ENCODE results near the gene CCDC33.

CCDC33 gene

DNA sequence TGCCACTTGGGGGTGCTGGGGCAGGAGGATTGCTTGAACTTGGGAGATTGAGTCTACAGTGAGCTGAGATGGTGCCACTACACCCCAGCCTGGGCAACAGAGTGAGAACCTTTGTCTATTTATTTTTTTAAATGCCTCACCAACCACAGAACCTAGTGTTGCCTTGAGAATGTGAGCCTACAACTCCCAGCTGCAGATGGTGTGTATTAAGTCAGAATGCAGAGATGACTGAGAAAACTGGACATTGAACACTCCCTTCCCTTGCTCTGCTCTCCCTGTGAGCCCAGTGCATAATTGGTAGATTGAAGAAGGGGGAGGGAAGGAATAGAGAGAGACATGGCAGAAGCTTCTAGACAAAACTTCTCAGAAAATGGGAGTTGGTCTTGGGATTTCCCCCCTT is 53.5 kb downstream of the CCDC33 start:
- DNase-seq (ENCODE audit: low read depth): no peak

DNA sequence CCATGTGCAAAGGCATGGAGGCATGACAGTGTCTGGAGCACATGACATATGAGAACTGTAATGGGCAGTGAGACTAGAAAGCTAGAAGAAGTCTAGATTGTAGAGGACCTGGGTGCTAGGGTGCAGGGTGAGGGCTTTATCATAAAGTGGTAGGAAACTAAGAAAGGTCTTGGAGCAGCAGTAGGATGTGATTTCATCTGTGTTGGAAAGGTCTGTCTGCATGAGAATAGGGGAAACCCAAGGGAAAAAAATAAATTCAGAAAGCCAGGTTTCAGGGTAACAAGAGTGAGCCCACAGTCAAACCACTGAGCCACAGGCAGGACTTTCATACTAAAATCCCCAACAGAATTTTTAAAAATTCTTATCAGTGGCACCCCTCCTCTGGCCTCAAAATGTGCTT is 54.5 kb downstream of the CCDC33 start:
- DNase-seq (ENCODE audit: low read depth): no peak

DNA sequence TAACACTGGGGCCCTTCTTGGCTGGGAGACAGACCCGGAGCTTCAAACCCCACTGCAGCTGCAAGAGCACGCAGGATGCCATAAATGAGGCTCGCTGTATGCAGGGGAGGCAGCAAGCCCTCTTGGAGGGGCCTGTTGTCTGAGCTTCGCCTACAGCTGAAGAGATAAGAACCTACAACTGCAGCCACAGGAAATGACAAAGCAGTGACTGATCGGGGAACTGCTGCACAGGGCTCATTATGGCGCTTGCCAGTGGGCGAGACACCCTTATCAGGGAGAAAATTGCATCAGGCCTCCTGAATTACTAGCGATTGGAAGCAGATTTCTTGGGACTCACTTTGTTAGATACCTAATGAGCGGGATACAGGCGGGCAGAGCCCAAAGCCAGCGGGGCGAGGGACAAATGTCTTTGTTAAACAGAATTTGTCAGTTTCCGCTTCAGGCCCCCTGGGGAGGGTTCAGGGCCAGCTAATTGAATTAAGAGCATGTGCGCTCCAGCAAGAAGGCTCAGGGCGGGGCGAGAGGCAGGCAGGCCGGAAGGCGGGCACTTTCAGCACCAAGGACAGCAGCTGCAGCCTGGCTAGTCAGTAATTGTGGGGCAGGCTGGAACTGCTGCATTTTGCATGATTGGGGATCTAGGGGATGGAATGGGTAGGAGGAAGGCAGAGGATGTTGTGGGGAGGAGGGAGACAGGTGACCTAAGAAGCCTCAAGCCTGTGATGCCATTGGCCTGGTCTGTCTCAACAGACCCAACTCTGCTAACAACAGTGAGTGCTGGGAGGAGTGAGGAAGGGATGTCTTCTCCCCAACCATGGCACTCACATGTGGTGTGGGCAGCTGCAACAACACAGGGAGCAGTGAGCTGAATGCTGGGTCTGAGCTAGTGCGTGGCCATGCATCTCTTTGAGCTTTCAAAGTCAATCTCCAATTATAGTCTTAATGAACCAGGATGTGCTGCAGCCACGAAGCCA is 55.3 kb downstream of the CCDC33 start:
- DNase-seq (ENCODE audit: low read depth): peak; percentile 76

DNA sequence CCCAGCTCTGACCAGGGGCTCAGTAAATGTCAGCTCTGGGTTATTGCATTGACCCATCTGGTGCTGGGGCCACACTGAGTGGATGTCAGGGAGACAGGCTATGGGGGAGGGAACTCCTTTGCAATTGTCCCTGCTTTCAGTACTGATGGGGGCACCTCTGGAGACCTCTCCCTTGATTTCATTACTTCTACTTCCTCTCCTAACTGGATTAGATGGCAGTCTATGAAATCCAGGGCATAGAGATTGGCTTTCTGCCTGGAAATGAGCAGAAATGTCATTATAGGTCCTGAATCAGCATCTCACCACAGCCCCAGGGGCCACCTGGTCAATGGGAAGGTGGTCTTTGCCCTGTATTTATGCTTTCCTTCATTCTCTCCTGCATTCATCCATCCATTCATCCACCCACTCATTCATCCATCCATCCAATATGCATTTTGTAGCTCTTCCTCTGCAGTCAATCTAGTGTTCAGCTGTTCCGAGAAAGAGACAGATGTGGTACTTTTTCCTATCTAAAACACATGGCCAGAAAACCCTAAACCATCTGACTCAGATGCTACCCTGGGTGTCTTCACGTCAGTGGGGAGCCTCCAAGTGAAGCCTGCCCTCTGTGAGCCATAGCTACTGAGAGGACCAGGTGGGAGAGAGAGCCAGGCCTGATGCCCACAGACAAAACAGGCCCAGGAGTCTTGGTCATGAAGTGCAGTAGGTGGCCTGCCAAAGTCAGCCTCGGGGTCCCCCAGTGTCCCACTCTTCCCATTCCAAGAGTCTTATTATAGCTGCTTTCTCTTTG is 57.1 kb downstream of the CCDC33 start:
- no peak for DNase-seq (ENCODE audit: low read depth)

DNA sequence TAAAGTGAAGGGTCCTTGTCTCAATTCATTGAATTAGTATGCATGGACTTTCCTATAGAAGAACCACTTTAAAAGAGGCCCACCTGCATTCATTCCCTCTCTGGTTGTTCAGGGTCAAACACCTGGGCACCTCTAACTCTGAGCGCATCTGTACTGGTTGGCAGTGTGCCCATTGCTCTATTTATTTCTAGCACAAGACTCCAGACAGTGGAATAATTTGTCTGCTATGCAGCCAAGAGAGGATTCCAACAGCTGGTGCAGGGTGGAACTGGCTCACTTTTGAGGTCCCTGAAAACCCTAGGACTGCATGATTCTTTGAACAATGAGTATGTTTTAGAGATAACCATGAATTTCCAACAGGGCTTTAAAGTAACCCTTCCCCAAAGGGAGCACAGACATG is 57.9 kb downstream of the CCDC33 start:
- no peak for DNase-seq (ENCODE audit: low read depth)

DNA sequence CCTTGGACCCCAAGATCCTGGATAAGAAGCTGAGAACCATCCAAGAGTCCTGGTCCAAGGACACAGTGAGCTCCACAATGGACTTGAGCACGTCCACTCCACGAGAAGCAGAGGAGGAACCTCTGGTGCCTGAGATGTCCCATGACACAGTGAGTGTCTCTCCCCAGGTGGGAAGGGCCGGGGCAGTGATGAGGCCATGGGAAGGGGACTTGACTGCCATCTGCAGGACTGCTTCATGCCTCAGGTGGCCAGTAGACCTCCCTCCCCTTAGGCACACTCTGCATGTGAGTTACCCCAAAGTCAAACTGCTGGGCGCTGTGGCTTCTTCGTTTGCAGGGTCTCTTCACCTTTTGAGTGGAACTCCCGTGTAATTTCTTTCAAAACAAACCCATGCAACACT is 59.7 kb downstream of the CCDC33 start:
- no peak for DNase-seq (ENCODE audit: low read depth)

DNA sequence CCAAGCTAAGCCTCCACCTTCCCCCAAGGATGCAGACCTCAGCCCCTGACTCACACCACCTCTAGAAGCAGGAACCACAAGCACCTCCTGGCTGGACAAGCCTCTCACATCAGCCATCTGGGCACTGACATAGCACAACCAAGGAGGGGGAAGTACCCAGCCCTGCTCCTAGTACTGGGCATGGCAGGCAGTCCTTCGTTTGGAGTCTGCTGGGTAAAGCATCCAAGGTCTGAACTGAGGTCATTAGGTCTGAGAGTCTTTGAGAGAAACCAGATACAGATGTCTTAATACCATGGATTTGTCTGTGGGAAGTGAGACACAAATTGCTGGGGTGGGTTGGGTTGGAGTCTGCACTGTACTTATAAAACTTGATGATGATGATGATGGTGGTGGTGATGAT is 61.8 kb downstream of the CCDC33 start:
- DNase-seq (ENCODE audit: low read depth): no peak

DNA sequence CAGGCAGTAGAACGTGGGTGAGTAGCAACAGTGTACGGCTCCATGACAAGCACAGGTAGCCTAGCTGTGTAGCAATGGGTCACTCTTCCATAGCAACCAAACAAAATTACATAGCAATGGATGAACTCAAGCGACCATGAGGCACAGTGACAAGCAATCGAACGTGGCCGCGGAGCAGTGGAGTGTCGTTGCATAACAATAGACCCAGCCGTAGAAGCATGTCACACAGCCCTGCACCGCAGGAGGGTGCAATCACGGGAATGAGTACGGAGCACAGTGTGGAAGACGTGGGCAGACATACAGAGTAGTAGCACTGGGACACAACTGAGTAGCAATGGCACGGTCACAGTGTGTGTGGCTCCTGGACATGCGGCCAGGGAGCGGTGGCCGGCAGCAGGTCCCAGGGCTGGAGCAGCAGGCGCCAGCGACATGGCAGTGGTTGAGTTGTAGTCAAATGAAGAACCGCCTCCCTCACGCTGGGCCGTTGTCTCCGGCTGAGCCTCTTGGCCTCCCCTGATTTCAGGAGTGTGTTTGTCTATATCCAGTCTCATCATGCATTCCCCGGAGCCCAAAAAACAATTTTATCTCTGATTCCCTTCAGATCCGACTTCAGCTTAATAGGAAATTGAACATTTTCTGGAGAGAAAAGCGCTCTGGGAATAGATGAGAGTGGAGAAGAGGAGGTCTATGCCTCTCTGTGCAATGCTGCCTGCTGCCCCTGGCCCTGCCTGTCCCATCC is 64.1 kb downstream of the CCDC33 start:
- DNase-seq (ENCODE audit: low read depth): no peak

DNA sequence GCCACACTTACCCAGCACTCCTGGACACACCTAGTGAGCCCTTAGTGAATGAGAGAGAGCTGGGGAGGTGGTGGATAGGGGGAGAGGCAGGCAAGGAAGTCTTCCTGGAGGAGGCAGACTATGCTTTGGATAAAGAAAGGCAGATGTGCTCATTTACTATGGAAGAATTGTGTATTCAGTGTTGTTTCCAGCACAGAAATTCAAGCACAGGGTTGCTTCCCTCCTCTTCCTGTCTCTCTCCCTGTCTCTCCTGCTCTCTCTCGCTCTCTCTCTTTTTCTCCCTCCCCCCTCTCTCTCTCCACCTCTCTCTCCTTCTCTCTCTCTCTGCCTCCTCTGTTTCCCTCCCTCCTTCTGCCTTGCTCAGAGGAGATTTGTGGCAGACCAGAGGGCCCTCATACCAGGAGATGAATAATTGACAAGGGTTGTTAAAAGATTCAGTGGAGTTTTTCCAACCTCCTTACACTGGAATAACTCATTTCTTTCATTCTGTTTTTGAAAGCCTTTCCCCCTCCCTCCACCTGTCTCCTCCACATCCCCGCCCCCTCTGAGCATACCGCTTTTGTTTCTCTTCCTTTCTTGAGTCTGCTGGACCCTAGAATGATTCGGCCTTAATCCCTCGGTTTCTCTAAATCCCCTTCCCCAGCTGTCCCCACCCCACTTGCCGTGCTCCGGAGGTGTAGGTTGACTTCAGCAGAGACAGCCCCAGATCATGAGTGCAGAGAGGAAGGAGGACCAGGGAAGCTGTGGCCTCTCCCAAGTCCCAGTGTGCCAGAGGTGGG is 65.6 kb downstream of the CCDC33 start:
- DNase-seq (ENCODE audit: low read depth): no peak

DNA sequence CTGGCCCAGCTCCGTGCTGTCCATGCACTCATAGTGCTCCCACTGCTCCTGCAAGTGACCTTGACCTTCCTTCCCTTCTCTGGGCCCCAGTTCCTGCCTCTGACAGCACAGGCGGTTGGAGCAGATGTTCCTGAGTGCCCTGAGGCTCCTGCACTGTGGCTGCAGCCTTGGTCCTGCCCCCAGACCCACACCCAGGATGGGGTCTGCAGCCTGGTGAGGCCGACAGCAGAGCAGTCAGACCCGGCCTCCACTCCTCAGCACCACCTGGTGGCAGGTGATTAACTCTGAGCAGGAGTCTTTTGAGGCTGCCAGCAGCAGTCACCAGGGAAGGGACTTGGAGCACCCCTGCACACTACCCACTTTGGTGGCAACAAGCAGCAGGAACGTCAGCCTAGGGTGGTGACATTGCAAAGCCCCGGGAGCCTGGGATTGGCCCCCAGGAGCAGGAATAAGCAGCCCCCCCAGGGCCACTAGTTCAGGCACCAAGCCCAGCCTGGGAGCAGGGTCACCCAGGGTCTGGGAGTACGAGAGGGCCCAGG is 66.8 kb downstream of the CCDC33 start:
- no peak for DNase-seq (ENCODE audit: low read depth)

DNA sequence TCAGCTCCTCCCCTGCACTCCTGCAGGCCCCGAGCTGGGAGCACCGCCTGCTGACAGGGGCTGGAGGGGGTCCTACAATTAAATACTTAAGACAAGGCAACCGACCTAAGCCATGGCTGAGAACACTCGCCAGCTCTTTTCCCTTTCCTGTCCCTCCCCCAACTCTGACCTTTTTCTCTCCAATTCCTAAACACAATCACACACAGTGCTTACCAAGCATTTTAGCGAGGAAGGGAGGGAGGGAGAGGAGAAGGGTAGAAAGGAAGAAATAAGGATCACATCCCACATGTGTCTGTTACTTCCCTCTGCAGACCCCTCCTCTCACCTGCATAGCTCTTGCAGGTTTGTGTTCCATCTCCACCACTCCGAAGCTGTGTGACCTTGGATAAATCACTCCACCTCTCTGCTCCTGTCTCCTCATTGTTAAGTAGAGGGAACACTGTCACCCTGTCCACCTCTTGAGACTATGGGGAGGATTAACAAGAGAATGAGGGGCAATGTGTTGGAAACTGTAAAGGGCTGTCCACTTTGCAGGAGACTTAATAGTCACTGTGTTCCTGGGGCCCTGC is 67.7 kb downstream of the CCDC33 start:
- DNase-seq (ENCODE audit: low read depth): no peak

DNA sequence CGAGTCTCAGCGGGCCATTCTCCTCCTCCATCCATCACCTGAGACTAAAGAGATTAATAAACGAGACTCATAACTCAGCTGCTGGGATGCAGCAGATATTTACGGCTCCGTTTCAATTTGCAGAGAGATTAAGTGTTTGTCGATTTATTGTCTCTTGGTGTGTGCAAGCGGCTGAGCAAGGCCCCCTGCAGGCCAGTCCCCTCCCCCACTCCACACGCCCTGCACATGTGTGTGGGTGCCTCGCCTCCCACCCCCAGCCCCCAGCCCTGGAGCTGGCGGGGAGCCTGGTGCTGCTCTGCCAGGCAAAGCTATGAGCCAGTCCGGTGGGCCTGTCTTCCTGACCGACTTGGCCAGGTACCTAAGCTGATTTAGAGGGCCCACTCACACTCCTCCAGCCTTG is 68.3 kb downstream of the CCDC33 start:
- DNase-seq (ENCODE audit: low read depth): no peak

DNA sequence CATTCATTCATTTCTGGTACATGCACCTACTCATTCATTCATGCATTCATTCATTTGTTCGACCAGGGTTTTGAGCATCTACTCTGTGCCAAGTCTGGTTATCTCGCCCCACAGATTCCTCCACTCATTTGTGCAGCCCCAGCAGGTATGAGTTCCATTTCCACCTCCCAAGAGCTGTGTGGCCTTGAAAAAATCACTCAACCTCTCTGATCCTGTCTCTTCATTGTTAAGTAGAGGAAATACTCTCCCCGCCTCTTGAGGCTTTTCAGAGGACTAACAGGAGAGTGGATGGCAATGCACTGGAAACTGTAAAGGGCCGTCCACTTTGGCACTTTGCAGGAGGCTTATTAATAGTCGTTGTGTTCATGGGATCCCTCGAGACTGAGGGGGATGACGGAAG is 69.6 kb downstream of the CCDC33 start:
- no peak for DNase-seq (ENCODE audit: low read depth)

DNA sequence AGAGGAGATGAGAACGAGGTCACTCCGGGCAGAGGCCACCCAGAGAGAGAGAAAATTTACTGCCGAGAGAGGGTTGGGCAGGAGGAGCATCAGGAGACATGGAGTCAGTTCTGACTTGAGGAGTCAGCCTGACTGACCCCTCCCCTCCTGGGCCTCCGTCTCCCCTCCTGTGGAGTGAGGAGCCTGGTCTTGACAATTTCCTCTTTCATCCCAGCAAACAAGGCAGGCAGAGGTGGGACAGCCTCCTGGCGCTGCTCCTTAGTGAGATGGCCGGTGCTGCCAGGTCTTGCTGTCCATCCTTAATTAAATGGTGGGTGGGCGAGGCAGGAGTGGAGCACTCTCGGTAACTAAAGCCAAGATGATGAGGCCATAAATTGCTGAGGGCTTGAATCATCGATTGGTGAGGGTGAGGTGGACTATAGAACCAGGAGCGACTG is 70.7 kb downstream of the CCDC33 start:
- DNase-seq (ENCODE audit: low read depth): no peak

DNA sequence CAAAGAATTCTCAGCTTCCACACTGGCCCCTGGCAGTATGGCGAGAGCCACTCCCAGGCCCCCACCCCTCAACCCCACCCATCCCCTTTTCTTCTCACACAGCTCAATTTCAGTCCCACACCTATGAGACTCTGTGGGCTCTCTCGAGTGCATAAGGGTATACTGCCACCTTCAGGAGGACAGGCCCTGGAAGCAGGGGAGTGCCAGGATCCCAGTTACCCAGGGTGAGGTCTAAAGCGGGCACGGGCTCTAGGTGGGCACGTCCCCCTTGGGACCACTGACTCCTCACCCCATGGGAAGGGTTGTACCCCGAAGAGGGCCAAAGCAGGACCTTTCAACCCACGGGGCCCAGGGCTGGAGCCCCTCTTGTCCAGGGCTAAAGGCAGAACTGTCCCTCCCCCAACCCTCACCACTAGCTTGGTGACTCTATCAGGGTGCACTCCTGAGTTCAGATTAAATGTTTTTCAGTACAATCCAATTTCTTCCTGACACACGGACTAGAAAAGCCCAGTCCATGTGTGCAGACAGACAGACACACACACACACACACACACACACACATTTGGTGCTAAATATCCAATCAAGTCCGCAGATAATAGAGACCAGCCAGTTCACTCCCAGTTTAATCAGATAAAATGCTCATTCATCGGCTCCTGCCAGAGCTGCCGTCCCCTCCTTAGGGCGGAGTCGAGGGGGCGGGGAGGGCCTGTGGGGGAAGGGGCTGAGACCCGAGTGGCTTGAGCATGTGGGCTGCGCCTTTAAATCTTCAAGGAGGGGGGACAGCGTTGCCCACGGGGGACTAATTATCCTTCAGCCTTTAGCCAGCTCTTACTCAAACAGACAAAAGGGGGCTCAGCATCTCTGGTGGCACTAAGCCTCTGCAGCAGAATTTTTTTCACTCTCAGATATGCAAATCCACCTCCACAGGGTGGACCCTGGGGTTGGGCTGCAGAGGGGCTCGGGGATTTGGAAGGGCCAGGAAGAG is 72.0 kb downstream of the CCDC33 start:
- no peak for DNase-seq (ENCODE audit: low read depth)

DNA sequence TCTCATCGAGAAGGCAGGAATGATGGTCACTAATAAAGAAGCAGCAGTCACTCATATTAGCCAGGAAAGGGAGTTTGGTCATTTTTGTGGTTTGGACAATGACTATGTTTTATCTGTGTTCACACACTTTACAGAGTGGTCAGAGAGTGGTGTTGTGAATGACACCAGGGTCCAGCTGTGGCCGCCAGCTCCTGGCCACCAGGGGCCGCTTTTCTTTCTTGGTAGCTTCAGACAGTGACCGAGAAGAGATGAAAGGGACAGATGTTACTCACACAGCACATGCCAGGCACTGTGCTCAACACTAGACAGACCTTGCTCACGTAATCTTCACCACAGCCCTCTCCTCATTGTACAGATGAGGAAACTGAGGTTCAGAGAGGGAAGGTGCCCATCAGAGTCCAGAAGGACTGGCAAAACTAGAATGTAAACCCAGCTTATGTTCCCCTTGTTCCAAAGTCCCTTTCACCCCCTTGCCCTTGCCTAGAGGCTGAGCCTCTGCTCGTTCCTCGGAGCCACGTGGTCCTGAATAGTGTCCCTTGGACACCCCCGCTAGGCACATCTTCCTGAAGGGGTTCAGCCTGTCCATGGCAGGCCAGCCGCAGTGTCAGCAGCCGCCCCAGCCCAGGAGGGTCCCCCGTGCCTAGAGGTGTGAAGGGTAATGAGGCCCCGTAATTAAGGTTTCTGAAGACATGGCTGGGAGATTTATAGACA is 75.8 kb downstream of the CCDC33 start:
- DNase-seq (ENCODE audit: low read depth): no peak

DNA sequence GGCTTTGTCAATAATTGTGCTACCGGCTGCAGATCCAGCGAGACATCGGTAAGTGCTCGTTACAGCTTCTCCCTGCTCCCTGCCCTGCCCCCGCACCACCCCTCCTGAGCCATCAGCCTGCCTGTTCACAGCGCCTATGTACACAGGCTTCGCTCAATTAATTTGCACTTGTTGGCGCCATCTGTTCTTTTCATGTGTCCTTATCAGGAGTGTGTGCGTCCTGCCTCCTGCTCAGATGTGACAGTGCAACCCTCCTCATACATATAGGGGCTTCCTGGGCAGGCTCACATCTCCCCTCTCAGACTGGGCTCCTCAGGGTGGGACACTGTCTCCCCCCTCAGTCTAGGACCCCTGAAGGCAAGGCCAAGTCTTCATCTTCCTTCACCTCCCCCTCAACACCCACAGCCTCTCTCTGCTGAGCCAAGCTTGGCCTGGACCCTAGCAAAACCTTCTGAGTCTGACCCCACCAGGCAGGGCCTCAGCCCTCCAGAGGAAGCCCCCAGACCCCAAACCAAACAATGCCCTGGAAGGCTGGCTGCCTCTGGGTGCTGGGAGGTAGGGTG is 76.4 kb downstream of the CCDC33 start:
- DNase-seq (ENCODE audit: low read depth): no peak

DNA sequence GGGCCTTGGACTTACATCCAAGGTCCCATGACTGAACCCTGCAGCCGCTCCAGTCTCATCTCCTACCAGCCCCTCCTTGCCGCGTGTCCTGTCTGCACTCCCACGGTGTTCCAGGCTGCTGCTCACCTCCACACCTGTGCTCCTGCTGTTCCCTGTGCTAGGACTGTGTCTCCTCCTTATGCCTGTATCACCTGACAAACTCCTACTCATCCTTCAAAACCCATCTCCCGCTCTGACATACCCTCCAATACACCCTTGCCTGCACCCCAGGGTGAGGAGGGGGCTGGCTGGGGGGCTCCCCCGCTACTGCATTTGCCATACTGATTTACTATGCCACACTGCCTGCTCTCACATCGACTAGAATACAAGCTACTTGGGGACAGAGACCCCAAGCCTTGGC is 77.8 kb downstream of the CCDC33 start:
- no peak for DNase-seq (ENCODE audit: low read depth)

All from CMK (cell line).